ENCODE results near the gene EN1.
A peak's percentile ranks its signal among the peaks of the same experiment; 100 is the strongest.

The EN1 gene

GRCh38 chr2:118855451-118856279 is 8.2 kb upstream of the EN1 start:
- peak; percentile 90 for DNase-seq

GRCh38 chr2:118854507-118855345 is 7.3 kb upstream of the EN1 start:
- peak; percentile 78 for DNase-seq

- peak; percentile 63 for DNase-seq
These were observed 6.3 kb upstream of the EN1 start for GRCh38 chr2:118853651-118854291.

GRCh38 chr2:118853129-118853640 is 5.7 kb upstream of the EN1 start:
- DNase-seq: no peak

GRCh38 chr2:118852605-118853128 is 5.2 kb upstream of the EN1 start:
- peak; percentile 61 for DNase-seq

- peak; percentile 34 for DNase-seq
These were observed 4.2 kb upstream of the EN1 start for GRCh38 chr2:118851650-118852049.

- DNase-seq: no peak
These were observed 3.5 kb upstream of the EN1 start for GRCh38 chr2:118850901-118851415.

GRCh38 chr2:118850168-118850900 is 2.9 kb upstream of the EN1 start:
- peak; percentile 50 for DNase-seq

- DNase-seq: no peak
These were observed 2.0 kb upstream of the EN1 start for GRCh38 chr2:118849226-118850167.

- peak; percentile 54 for DNase-seq
These were observed 1.2 kb upstream of the EN1 start for GRCh38 chr2:118848381-118849225.

- DNase-seq: peak; percentile 99
These were observed 319 bp upstream of the EN1 start for GRCh38 chr2:118847762-118848172.

GRCh38 chr2:118846442-118846952 is 951 bp downstream of the EN1 start:
- peak; percentile 45 for DNase-seq

- DNase-seq: peak; percentile 39
These were observed 1.7 kb downstream of the EN1 start for GRCh38 chr2:118845522-118846441.

GRCh38 chr2:118845005-118845521 is 2.4 kb downstream of the EN1 start:
- DNase-seq: peak; percentile 39

- DNase-seq: peak; percentile 64
These were observed 3.0 kb downstream of the EN1 start for GRCh38 chr2:118844261-118845004.

GRCh38 chr2:118843483-118844132 is 3.8 kb downstream of the EN1 start:
- no peak for DNase-seq

Data from fibroblast of skin of back (primary cell).